K562 (cell line): ENCODE results near the gene ELMO1. TPM values are rescaled to one million over a fixed set of nuclear protein-coding genes. Genes with fewer than 3 reads are reported as not detected.

Source experiments
- ATAC-seq: fragments of 200-7000 bp; cut with Tn5 transposase; 3 replicates; pipeline ENCODE4 v1.9.1; 2020; ENCODE audit warnings: moderate library complexity
- BruUV-seq: library from RNA; stranded (reverse); fragments of 400-500 nt; replicated peaks from 2 replicates; lab custom pipeline; 2021; lab: Mats Ljungman, UMichigan
- CTCF ChIA-PET: fragments of 300-600 bp; formaldehyde crosslinking; extraction: SDS; loops from one replicate; lab custom pipeline; 2021; ENCODE audit warnings: low intra/inter-chr PET ratio; lab: Yijun Ruan, JAX
- POLR2A ChIA-PET: fragments of 300-600, 350-650 bp; sonication (Branson Sonifier 250); formaldehyde crosslinking; extraction: SDS; loops from one replicate; lab custom pipeline; 2021; ENCODE audit warnings: antibody characterized with exemption, inconsistent platforms; lab: Yijun Ruan, JAX
- DNase-seq, 4 experiments: peaks; one replicate each; pipeline versions ENCODE4 v3.0.0 to v3.0.0-alpha.2; 2011 to 2018; ENCODE audit warnings: low spot score in 3 of 4, mixed read lengths in 3 of 4; ENCODE audit errors: extremely low read depth in 1 of 4
- FAIRE-seq: peaks from 2 replicates; lab custom pipeline; 2011; peaks lifted over from hg19 to GRCh38; lab: Jason Lieb, UNC
- H2AFZ ChIP-seq: 2 replicates; pipeline ENCODE4 v1.6.0; 2011; ENCODE audit warnings: low read depth, low read length, control low read depth, inconsistent platforms
- H3K27ac ChIP-seq: fragments of 200-600 bp; 3 replicates; pipeline ENCODE4 v1.8.0; 2011; ENCODE audit warnings: low read depth, mild to moderate bottlenecking, control low read depth, inconsistent platforms, low read length, moderate library complexity, mixed read lengths; ENCODE audit errors: extremely low read depth
- H3K27me3 ChIP-seq, 2 experiments: fragments of 300-600 bp in 1 of 2; 2 replicates in 1 of 2; 3 replicates in 1 of 2; pipeline versions ENCODE4 v1.6.0 to v1.8.0; 2011; ENCODE audit warnings: inconsistent platforms in 2 of 2, low read length in 2 of 2, mild to moderate bottlenecking in 1 of 2, mixed read lengths in 1 of 2, moderate library complexity in 1 of 2; ENCODE audit not compliant: control insufficient read depth in 2 of 2, insufficient read depth in 2 of 2
- H3K36me3 ChIP-seq: fragments of 300-600 bp; 3 replicates; pipeline ENCODE4 v1.8.0; 2011; ENCODE audit warnings: mild to moderate bottlenecking, low read length, inconsistent platforms; ENCODE audit not compliant: control insufficient read depth, insufficient read depth
- H3K4me1 ChIP-seq, 2 experiments: fragments of 200-600 bp in 1 of 2; replicated peaks in 1 of 2; 2 replicates in 1 of 2; 3 replicates in 1 of 2; pipeline versions ENCODE4 v1.5.1 to v1.8.0; 2011; ENCODE audit warnings: inconsistent platforms in 2 of 2, low read length in 2 of 2, mild to moderate bottlenecking in 1 of 2, mixed read lengths in 1 of 2, moderate library complexity in 1 of 2; ENCODE audit not compliant: control insufficient read depth in 2 of 2, insufficient read depth in 2 of 2
- H3K4me2 ChIP-seq: 2 replicates; pipeline ENCODE4 v1.6.1; 2011; ENCODE audit warnings: low read length, control low read depth, inconsistent platforms, mixed read lengths; ENCODE audit not compliant: insufficient read depth
- H3K4me3 ChIP-seq: fragments of 200-600 bp; sonication (generic), shearing (Covaris generic); 2 replicates; pipeline ENCODE4 v1.5.1; 2016; ENCODE audit warnings: control low read depth, inconsistent platforms
- H3K79me2 ChIP-seq: fragments of 200-600 bp; 3 replicates; pipeline ENCODE4 v1.8.0; 2011; ENCODE audit warnings: low read length, inconsistent platforms; ENCODE audit not compliant: control insufficient read depth, insufficient read depth
- H3K9ac ChIP-seq, 2 experiments: 2 replicates each; pipeline versions ENCODE4 v1.6.0 to v1.6.1; 2011; ENCODE audit warnings: low read depth in 2 of 2, low read length in 2 of 2, control low read depth in 1 of 2, inconsistent platforms in 1 of 2, mild to moderate bottlenecking in 1 of 2, mixed read lengths in 1 of 2; ENCODE audit not compliant: insufficient read depth in 1 of 2
- H3K9me1 ChIP-seq: one replicate; pipeline ENCODE4 v1.6.0; 2011; ENCODE audit warnings: inconsistent platforms, mild to moderate bottlenecking, low read length, moderate library complexity; ENCODE audit not compliant: control insufficient read depth, insufficient read depth
- H3K9me3 ChIP-seq: replicated peaks from 2 replicates; pipeline ENCODE4 v1.5.1; 2011; ENCODE audit warnings: low read depth, low read length, inconsistent platforms; ENCODE audit not compliant: control insufficient read depth, insufficient read depth
- H4K20me1 ChIP-seq: replicated peaks from 2 replicates; pipeline ENCODE4 v1.6.1; 2011; ENCODE audit warnings: low read length, inconsistent platforms, mixed read lengths; ENCODE audit not compliant: control insufficient read depth, insufficient read depth
- ASH1L ChIP-seq: fragments of 450-650 bp; IDR thresholded peaks from 2 replicates; pipeline ENCODE4 v1.6.1; 2018; ENCODE audit warnings: borderline replicate concordance, mild to moderate bottlenecking, low read depth; ENCODE audit not compliant: partially characterized antibody
- CEBPG ChIP-seq, 3 experiments: fragments of 200-800 bp in 1 of 3; sonication (Bioruptor generic) in 1 of 3; sonication (generic) in 1 of 3; formaldehyde crosslinking in 1 of 3; IDR thresholded peaks in 2 of 3; conservative IDR thresholded peaks in 1 of 3; 2 replicates each; pipeline versions ENCODE4 v1.6.1 to v1.8.0; 2016 to 2022; ENCODE audit warnings: missing compliant biosample characterization in 2 of 3, missing genetic modification characterization in 2 of 3, mild to moderate bottlenecking in 1 of 3, missing genetic modification reagents in 1 of 3
- HCFC1 ChIP-seq: IDR thresholded peaks from 2 replicates; pipeline ENCODE4 v1.6.1; 2012; ENCODE audit warnings: low read depth, low read length, improper control_type of control experiment
- HIVEP1 ChIP-seq: fragments of 250-450 bp; sonication (Bioruptor Pico); IDR thresholded peaks from 2 replicates; pipeline ENCODE4 v1.4.0; 2020; ENCODE audit warnings: mild to moderate bottlenecking
- PTTG1 ChIP-seq: fragments of 450-650 bp; IDR thresholded peaks from 2 replicates; pipeline ENCODE4 v1.6.1; 2016; ENCODE audit warnings: low read depth, mild to moderate bottlenecking, missing genetic modification characterization, missing compliant biosample characterization
- SNIP1 ChIP-seq: fragments of 450-650 bp; IDR thresholded peaks from 2 replicates; pipeline ENCODE4 v1.7.1; 2017; ENCODE audit warnings: low read depth, mild to moderate bottlenecking
- TCF7L2 ChIP-seq: fragments of 150-350 bp; IDR thresholded peaks from 2 replicates; pipeline ENCODE4 v1.6.1; 2016; ENCODE audit warnings: low read depth, mild to moderate bottlenecking, low read length, moderate library complexity
- XRCC5 ChIP-seq: fragments of 200-400 bp; formaldehyde crosslinking; IDR thresholded peaks from 2 replicates; pipeline ENCODE4 v1.6.1; 2017; ENCODE audit warnings: low read depth, mild to moderate bottlenecking, low read length
- ZBTB8A ChIP-seq: fragments of 450-650 bp; IDR thresholded peaks from 2 replicates; pipeline ENCODE4 v1.6.1; 2018; ENCODE audit warnings: mild to moderate bottlenecking, moderate library complexity; ENCODE audit not compliant: partially characterized antibody
- ZNF140 ChIP-seq: fragments of 250-450 bp; sonication (Bioruptor Pico); IDR thresholded peaks from 2 replicates; pipeline ENCODE4 v1.8.0; 2021; ENCODE audit warnings: moderate library complexity, mild to moderate bottlenecking, inconsistent platforms
- ZNF408 ChIP-seq: fragments of 250-450 bp; sonication (Bioruptor Pico); IDR thresholded peaks from 2 replicates; pipeline ENCODE4 v1.4.0; 2020; ENCODE audit warnings: low read depth, mild to moderate bottlenecking, moderate library complexity
- WGBS: fragments of 100-300 bp; shearing (Covaris generic); methylation state at CpG from one replicate; pipeline ENCODE4 v1.1.6; 2016; ENCODE audit warnings: low coverage, mixed read lengths; ENCODE audit not compliant: insufficient coverage; ENCODE audit errors: missing lambda C conversion rate; 5-methylcytosine and 5-hydroxymethylcytosine counted together
- in situ Hi-C: fragments of 300-500 bp; cut with MboI; formaldehyde crosslinking; loops from 4 replicates; pipeline ENCODE4 v1.15.0; 2018; ENCODE audit warnings: inconsistent platforms, mixed read lengths
- intact Hi-C: fragments of 100-400 bp; cut with micrococcal nuclease; formaldehyde crosslinking; loops from 2 replicates; pipeline ENCODE4 v1.14.2; 2022
- polyA plus RNA-seq, 8 experiments: library from polyadenylated mRNA; depleted of rRNA in 4 of 8; stranded (reverse) in 5 of 8; unstranded in 3 of 8; fragments of >200 nt; fragmentation: Nextera tagmentation in 2 of 8; fragmentation: Illumina TruSeq in 1 of 8; extraction: Ambion mirVana in 2 of 8; extraction: Trizol in 1 of 8; gene quantifications; 2 replicates each; pipeline versions ENCODE4 v1.2.1 to v1.2.3, GENCODE V29; 2011 to 2014; ENCODE audit warnings: inconsistent platforms in 1 of 8, missing spikeins in 1 of 8
- total RNA-seq, 7 experiments: library from RNA; depleted of rRNA in 6 of 7; stranded (reverse); fragments of >200 nt in 6 of 7; fragmentation: Illumina TruSeq in 2 of 7; extraction: Trizol in 2 of 7; gene quantifications; 2 replicates each; pipeline versions ENCODE4 v1.2.1 to v1.2.3, GENCODE V29; 2011 to 2021; ENCODE audit warnings: low replicate concordance in 1 of 7
- TF ChIP-seq, protein P1 (sequence below): fragments of 250-450 bp; sonication (Bioruptor Pico); IDR thresholded peaks from 2 replicates; pipeline ENCODE4 v1.4.0; 2020; ENCODE audit warnings: borderline replicate concordance
- TF ChIP-seq, protein P2 (sequence below): fragments of 250-450 bp; sonication (Bioruptor Pico); IDR thresholded peaks from 2 replicates; pipeline ENCODE4 v1.8.0; 2021; ENCODE audit warnings: borderline replicate concordance, mild to moderate bottlenecking, moderate library complexity; ENCODE audit not compliant: poor library complexity, severe bottlenecking

Gene ELMO1
- total and polyA plus RNA-seq, 9 of the 15 experiments (the other 6 are each of a cell fraction or from before 2014, with no cell fraction given): 0.36 to 7.2 (median 3.6) TPM

DNA sequence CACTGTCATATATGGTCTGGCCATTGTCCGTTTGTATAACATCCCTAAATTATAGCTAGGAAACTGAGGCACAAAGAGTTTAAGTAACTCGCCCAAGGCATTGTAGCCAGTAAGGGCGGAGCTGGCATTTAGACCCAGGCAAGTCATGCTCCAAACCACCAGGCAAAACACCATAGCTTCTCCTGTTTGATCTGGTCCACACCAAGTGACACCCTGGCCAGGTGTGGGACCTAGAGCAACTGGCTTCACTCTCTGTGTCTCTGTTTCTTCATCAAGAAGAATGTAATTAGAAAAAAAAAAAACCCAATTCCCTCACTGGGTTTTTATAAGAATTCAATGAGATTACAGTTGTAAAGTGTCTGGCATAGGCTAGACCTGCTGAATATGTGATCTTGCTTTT lies 639.2 kb downstream of the ELMO1 start:
- H3K4me2 ChIP-seq: no peak overlapping the region
- ChIA-PET POLR2A (interaction anchor here (0.5 kb wide), 1 partner anchor 85 kb away, joined by 4 read pairs; no protein-coding TSS in a partner anchor), CTCF (no interaction called here)
- no peaks in the 10 kb centered on the region for H3K9me1 ChIP-seq
- no peaks in the 10 kb centered on the region for H3K9me3 ChIP-seq
- ATAC-seq: no peak
- in situ Hi-C loops: no loop called here
- no peaks in the 10 kb centered on the region for H3K27me3 ChIP-seq
- H4K20me1 ChIP-seq: no peaks in the 10 kb centered on the region
- TF ChIP-seq CEBPG (CRISPR knock-in tag; IDR thresholded peaks at IDR 0.05) (no peak), CEBPG (tag; conservative IDR thresholded peaks at IDR 0.05 in 1 of 2, IDR thresholded peaks at IDR 0.05 in 1 of 2) (no peak), ZNF140 (no peak), XRCC5 (no peak), SNIP1 (no peak), PTTG1 (tag) (no peak), ZBTB8A (no peak), HCFC1 (no peak), HIVEP1 (CRISPR knock-in tag) (no peak), ASH1L (no peak), TCF7L2 (no peak), ZNF408 (no peak)
- TF ChIP-seq, protein P1, sequence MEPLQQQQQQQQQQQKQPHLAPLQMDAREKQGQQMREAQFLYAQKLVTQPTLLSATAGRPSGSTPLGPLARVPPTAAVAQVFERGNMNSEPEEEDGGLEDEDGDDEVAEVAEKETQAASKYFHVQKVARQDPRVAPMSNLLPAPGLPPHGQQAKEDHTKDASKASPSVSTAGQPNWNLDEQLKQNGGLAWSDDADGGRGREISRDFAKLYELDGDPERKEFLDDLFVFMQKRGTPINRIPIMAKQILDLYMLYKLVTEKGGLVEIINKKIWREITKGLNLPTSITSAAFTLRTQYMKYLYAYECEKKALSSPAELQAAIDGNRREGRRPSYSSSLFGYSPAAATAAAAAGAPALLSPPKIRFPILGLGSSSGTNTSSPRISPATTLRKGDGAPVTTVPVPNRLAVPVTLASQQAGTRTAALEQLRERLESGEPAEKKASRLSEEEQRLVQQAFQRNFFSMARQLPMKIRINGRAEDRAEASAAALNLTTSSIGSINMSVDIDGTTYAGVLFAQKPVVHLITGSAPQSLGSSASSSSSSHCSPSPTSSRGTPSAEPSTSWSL: no peak
- TF ChIP-seq, protein P2, sequence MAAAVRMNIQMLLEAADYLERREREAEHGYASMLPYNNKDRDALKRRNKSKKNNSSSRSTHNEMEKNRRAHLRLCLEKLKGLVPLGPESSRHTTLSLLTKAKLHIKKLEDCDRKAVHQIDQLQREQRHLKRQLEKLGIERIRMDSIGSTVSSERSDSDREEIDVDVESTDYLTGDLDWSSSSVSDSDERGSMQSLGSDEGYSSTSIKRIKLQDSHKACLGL (CRISPR knock-in tag): no peak
- TF ChIP-seq, all 486 proteins: peak for 0
- H3K79me2 ChIP-seq: no peaks in the 10 kb centered on the region
- no peak overlapping the region for H2AFZ ChIP-seq
- H3K27ac ChIP-seq: no peak overlapping the region
- intact Hi-C loops: no loop called here
- no peak overlapping the region for H3K9ac ChIP-seq
- 3% methylated on average over 3 of the region's 3 CpGs for whole genome bisulfite sequencing
- DNase-seq (no peak), FAIRE-seq (no peak)
- BruUV-seq: no TSS peak
- H3K4me1 ChIP-seq: no peaks in the 10 kb centered on the region
- H3K4me3 ChIP-seq: no peak overlapping the region
- no peaks in the 10 kb centered on the region for H3K36me3 ChIP-seq
